ENCODE measurements around the gene VSTM2L. TPM values are rescaled to one million over a fixed set of nuclear protein-coding genes. Genes with fewer than 3 reads are reported as not detected.

The VSTM2L gene
- total and polyA plus RNA-seq, 2 of the 13 experiments (the other 11 are each of a cell fraction or from before 2014, with no cell fraction given) = not detected

DNA sequence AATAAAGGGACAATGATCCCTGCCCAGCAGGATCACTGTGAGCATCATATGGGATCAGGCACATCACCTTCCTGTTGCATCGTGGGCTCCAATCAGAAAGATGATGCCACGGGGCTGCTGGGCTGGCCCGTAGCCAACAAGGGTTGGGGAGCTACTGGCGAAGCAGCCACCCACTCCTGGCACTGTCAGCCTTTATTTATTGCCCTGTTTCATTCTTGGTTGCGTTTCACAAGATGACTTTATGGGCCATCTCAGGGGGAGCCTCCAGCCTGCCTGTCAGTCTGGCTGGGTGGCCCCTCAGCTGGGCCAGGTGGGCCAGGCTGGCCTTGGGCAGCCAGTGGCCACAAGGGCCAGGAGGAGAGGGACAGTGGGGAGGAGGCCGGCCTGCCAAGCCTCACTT, 17.3 kb downstream of the VSTM2L start:
- Histone ChIP-seq H3K27ac (ENCODE audit: extremely low read length, insufficient read depth, low read length) (no peak overlapping the region), H3K9me3 (ENCODE audit: low read length) (no peaks in the 10 kb centered on the region), H4K20me1 (ENCODE audit: insufficient read depth, low read length) (no peaks in the 10 kb centered on the region), H2AFZ (ENCODE audit: low read length) (no peak overlapping the region), H3K4me2 (ENCODE audit: low read depth, low read length) (no peak overlapping the region), H3K4me3 (replicated peaks in 1 of 3; ENCODE audit: insufficient read depth in 1 of 3, low read depth in 2 of 3, low read length in 3 of 3) (no peak overlapping the region), H3K27me3 (ENCODE audit: control insufficient read depth in 1 of 2, insufficient read depth in 2 of 2, low read length in 2 of 2) (peaks cover 9 to 68% of the 10 kb centered on the region in 2 experiments), H3K4me1 (ENCODE audit: insufficient read depth, low read length) (peaks cover 14% of the 10 kb centered on the region), H3K9ac (ENCODE audit: insufficient read depth, low read depth, low read length) (no peak overlapping the region), H3K79me2 (ENCODE audit: insufficient read depth, low read length) (no peaks in the 10 kb centered on the region), H3K36me3 (replicated peaks in 1 of 2; ENCODE audit: control insufficient read depth in 1 of 2, insufficient read depth in 2 of 2, low read length in 2 of 2) (no peaks in the 10 kb centered on the region)
- in situ Hi-C loops (cut with HindIII; ENCODE audit: extremely low pct_ligation_motif_present, low pct_unique_long_range_greater_than_20kb) (no loop called here), intact Hi-C loops (cut with micrococcal nuclease; ENCODE audit: unreplicated experiment) (no loop called here)
- 14% methylated on average over 6 of the region's 6 CpGs for WGBS (ENCODE audit: low lambda C conversion rate)
- POLR2A ChIA-PET = no interaction called here
- no peak for DNase-seq (ENCODE audit: low spot score)
- CTCF ChIA-PET (ENCODE audit: low intra/inter-chr PET ratio, low total read pairs) = no interaction called here
- no peak for ATAC-seq
- BruUV-seq (replicated peaks) = no TSS peak
- no peak for TF ChIP-seq MYC (CRISPR knock-in tag; IDR thresholded peaks at IDR 0.05; ENCODE audit: borderline replicate concordance)
- TF ChIP-seq ZNF619 (CRISPR knock-in tag; IDR thresholded peaks at IDR 0.05) = no peak
- no peak for TF ChIP-seq ZNF589 (CRISPR knock-in tag; conservative IDR thresholded peaks at IDR 0.05)
- TF ChIP-seq STAT5B (CRISPR knock-in tag; IDR thresholded peaks at IDR 0.05) = no peak
- TF ChIP-seq, protein P1, sequence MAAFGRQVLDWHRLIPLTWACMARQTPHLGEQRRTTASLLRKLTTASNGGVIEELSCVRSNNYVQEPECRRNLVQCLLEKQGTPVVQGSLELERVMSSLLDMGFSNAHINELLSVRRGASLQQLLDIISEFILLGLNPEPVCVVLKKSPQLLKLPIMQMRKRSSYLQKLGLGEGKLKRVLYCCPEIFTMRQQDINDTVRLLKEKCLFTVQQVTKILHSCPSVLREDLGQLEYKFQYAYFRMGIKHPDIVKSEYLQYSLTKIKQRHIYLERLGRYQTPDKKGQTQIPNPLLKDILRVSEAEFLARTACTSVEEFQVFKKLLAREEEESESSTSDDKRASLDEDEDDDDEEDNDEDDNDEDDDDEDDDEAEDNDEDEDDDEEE (CRISPR knock-in tag; IDR thresholded peaks at IDR 0.05) = no peak
- no peak for TF ChIP-seq TSC22D2 (CRISPR knock-in tag; IDR thresholded peaks at IDR 0.05; ENCODE audit: borderline replicate concordance)
- TF ChIP-seq FLYWCH1 (CRISPR knock-in tag; IDR thresholded peaks at IDR 0.05) = no peak
- no peak for TF ChIP-seq THYN1 (CRISPR knock-in tag; IDR thresholded peaks at IDR 0.05; ENCODE audit: borderline replicate concordance, low read depth)
- no peak for TF ChIP-seq ZNF468 (CRISPR knock-in tag; IDR thresholded peaks at IDR 0.05)
- TF ChIP-seq, protein P2, sequence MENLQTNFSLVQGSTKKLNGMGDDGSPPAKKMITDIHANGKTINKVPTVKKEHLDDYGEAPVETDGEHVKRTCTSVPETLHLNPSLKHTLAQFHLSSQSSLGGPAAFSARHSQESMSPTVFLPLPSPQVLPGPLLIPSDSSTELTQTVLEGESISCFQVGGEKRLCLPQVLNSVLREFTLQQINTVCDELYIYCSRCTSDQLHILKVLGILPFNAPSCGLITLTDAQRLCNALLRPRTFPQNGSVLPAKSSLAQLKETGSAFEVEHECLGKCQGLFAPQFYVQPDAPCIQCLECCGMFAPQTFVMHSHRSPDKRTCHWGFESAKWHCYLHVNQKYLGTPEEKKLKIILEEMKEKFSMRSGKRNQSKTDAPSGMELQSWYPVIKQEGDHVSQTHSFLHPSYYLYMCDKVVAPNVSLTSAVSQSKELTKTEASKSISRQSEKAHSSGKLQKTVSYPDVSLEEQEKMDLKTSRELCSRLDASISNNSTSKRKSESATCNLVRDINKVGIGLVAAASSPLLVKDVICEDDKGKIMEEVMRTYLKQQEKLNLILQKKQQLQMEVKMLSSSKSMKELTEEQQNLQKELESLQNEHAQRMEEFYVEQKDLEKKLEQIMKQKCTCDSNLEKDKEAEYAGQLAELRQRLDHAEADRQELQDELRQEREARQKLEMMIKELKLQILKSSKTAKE (CRISPR knock-in tag; IDR thresholded peaks at IDR 0.05; ENCODE audit: borderline replicate concordance) = no peak
- no peak for FAIRE-seq

Data from HepG2 (cell line).